Muscle of leg (tissue), 11 donors: ENCODE data around the gene FAM174C. TPM values are rescaled to one million over a fixed set of nuclear protein-coding genes. Genes with fewer than 3 reads are reported as not detected.

Experiments
- DNase-seq: peaks from one replicate; pipeline ENCODE4 v3.0.0; 2013
- H3K27ac ChIP-seq: one replicate; pipeline ENCODE4 v1.5.1; 2013; ENCODE audit warnings: mild to moderate bottlenecking, low read length, control low read depth
- H3K27me3 ChIP-seq: one replicate; pipeline ENCODE4 v1.6.1; 2013; ENCODE audit warnings: low read length; ENCODE audit not compliant: control insufficient read depth, insufficient read depth
- H3K36me3 ChIP-seq: one replicate; pipeline ENCODE4 v1.6.1; 2013; ENCODE audit warnings: low read length; ENCODE audit not compliant: control insufficient read depth, insufficient read depth
- H3K4me1 ChIP-seq: one replicate; pipeline ENCODE4 v1.6.1; 2013; ENCODE audit warnings: low read length; ENCODE audit not compliant: control insufficient read depth, insufficient read depth
- H3K4me3 ChIP-seq: one replicate; pipeline ENCODE4 v1.5.1; 2013; ENCODE audit warnings: low read length, control low read depth
- H3K9me3 ChIP-seq: replicated peaks from 2 replicates; pipeline ENCODE4 v1.6.1; 2013; ENCODE audit warnings: low read depth, low read length; ENCODE audit not compliant: control insufficient read depth
- WGBS: methylation state at CpG from one replicate; pipeline ENCODE4 v1.1.5; 2013; ENCODE audit warnings: missing lambda C conversion rate; ENCODE audit not compliant: insufficient coverage; 5-methylcytosine and 5-hydroxymethylcytosine counted together
- polyA plus RNA-seq, 8 donors: library from polyadenylated mRNA; unstranded; fragments of 120-200 nt; gene quantifications; one replicate each; pipeline versions ENCODE4 v1.2.1 to v1.2.3, GENCODE V29; 2013; ENCODE audit warnings: inconsistent platforms in 1 of 8, low replicate concordance in 1 of 8; ENCODE audit not compliant: insufficient read length in 8 of 8, insufficient read depth in 1 of 8
- total RNA-seq: library from RNA; stranded (reverse); fragments of 120-200 nt; gene quantifications from one replicate; pipeline ENCODE4 v1.2.4, GENCODE V29; 2013

Gene FAM174C
- total and polyA plus RNA-seq, 9 donors: 11.6 to 17.8 (median 15.1) TPM

GRCh38 chr19:1293782-1294604, 18.7 kb downstream of the FAM174C start:
- Histone ChIP-seq H3K27me3 (peaks cover 29% of the 10 kb centered on the region), H3K9me3 (no peaks in the 10 kb centered on the region), H3K36me3 (no peaks in the 10 kb centered on the region), H3K27ac (no peak overlapping the region), H3K4me1 (peaks cover 18% of the 10 kb centered on the region), H3K4me3 (no peak overlapping the region)
- DNase-seq: no peak
- WGBS: 63% methylated on average over 26 of the region's 35 CpGs

- WGBS: 76% methylated on average over 7 of the region's 14 CpGs
- Histone ChIP-seq H3K4me3 (no peak overlapping the region), H3K36me3 (no peaks in the 10 kb centered on the region), H3K27me3 (peaks cover 24% of the 10 kb centered on the region), H3K9me3 (no peaks in the 10 kb centered on the region), H3K27ac (no peak overlapping the region), H3K4me1 (peaks cover 18% of the 10 kb centered on the region)
- DNase-seq: no peak
These were observed 19.4 kb downstream of the FAM174C start for GRCh38 chr19:1294688-1295087.

DNA sequence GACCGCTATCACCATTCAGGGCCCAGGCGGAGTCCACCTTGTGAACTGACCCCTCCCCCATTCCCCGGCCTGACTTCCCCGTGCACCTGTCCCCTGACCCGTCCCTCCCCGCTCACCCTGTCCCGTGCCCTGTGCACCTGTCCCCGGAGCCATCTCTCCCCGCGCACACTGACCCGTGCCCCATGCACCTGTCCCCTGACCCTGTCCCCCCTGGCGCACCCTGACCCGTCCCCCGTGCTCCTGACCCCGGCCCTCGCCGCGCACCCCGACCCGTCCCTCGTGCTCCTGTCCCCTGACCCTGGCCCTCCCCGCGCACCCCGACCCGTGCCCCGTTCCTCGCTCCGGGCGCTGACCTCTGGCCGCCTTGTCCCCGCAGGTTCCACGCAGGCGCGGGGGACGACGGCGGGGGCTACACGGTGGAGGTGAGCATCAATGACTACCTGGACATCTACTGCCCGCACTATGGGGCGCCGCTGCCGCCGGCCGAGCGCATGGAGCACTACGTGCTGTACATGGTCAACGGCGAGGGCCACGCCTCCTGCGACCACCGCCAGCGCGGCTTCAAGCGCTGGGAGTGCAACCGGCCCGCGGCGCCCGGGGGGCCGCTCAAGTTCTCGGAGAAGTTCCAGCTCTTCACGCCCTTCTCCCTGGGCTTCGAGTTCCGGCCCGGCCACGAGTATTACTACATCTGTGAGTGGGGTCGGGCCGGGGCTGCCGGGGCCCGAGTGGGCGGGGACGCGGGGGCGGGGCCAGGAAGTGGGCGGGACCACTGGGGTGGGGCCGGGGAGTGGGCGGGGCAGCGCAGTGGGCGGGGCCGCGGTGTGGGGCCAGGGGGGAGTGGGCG, 20.1 kb downstream of the FAM174C start:
- Histone ChIP-seq H3K27ac (no peak overlapping the region), H3K36me3 (no peaks in the 10 kb centered on the region), H3K4me3 (no peak overlapping the region), H3K4me1 (peaks cover 18% of the 10 kb centered on the region), H3K27me3 (peaks cover 24% of the 10 kb centered on the region), H3K9me3 (no peaks in the 10 kb centered on the region)
- peak; percentile 52 for DNase-seq
- 17% methylated on average over 64 of the region's 82 CpGs for WGBS

GRCh38 chr19:1296078-1296477, 20.7 kb downstream of the FAM174C start:
- no peak overlapping the region for H3K27ac ChIP-seq
- WGBS: 72% methylated on average over 5 of the region's 13 CpGs
- no peak for DNase-seq
- H3K4me3 ChIP-seq: no peak overlapping the region
- no peaks in the 10 kb centered on the region for H3K36me3 ChIP-seq
- H3K27me3 ChIP-seq: peaks cover 22% of the 10 kb centered on the region
- peaks cover 18% of the 10 kb centered on the region for H3K4me1 ChIP-seq
- H3K9me3 ChIP-seq: no peaks in the 10 kb centered on the region

DNA sequence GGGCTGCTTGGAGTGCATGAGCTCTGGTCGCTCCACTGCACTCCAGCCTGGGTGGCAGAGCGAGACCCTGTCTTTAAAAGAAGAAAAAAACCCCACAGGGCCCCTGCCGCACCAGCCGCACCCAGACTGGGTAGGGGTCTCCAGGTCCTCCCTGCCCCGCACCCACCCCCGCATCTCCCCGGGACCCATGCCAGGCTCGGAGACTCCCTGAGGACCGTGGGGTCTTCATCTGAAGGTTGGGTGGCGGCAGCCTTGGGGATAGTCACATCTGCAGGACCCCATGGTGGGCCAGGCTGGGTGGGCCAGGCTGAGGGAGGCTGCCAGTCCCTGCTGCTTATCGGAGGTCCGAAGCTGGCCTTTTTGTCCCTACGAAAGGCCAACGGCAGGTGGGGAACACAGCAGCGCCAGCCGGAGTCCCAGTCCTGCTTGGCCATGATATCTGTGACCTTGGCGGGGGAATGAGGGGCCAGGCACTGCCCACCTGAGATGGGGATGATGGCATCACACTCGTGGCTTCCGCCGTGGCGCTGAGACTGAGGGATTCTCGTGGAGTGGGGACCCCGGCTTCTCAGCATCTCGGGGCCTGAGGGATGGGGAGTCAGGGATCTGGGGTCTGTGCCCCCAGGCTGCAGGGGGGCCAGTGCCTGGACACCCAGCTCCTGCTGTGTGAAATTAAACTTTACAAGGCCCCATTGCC, 21.4 kb downstream of the FAM174C start:
- Histone ChIP-seq H3K27ac (no peak overlapping the region), H3K36me3 (no peaks in the 10 kb centered on the region), H3K27me3 (peaks cover 21% of the 10 kb centered on the region), H3K4me1 (peaks cover 16% of the 10 kb centered on the region), H3K9me3 (no peaks in the 10 kb centered on the region), H3K4me3 (no peak overlapping the region)
- 86% methylated on average over 20 of the region's 24 CpGs for WGBS
- no peak for DNase-seq

DNA sequence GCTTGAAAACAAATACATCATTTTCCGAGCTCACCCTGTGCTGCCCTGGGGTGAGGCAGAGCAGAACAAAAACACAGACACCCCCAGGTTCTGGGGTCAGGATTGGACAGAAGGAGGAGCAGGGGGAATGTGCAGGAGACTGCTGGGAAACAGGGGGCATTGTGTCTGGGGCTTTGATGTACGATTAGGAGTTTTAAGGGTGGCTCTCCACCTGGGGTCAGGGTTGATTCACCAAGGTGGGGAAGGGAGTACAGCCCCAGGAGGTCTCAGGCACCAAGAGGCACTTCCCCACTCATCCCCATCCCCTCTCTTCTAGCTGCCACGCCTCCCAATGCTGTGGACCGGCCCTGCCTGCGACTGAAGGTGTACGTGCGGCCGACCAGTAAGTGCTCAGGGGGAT, 22.9 kb downstream of the FAM174C start:
- Histone ChIP-seq H3K27ac (no peak overlapping the region), H3K36me3 (no peaks in the 10 kb centered on the region), H3K4me1 (peaks cover 9% of the 10 kb centered on the region), H3K27me3 (peaks cover 21% of the 10 kb centered on the region), H3K9me3 (no peaks in the 10 kb centered on the region), H3K4me3 (no peak overlapping the region)
- no peak for DNase-seq
- 85% methylated on average over 5 of the region's 8 CpGs for WGBS

- Histone ChIP-seq H3K27ac (no peak overlapping the region), H3K27me3 (peaks cover 13% of the 10 kb centered on the region), H3K9me3 (no peaks in the 10 kb centered on the region), H3K36me3 (no peaks in the 10 kb centered on the region), H3K4me1 (peaks cover 8% of the 10 kb centered on the region), H3K4me3 (no peak overlapping the region)
- no peak for DNase-seq
- 83% methylated on average over 28 of the region's 34 CpGs for whole genome bisulfite sequencing
These were observed 24.5 kb downstream of the FAM174C start for GRCh38 chr19:1299801-1300200.

DNA sequence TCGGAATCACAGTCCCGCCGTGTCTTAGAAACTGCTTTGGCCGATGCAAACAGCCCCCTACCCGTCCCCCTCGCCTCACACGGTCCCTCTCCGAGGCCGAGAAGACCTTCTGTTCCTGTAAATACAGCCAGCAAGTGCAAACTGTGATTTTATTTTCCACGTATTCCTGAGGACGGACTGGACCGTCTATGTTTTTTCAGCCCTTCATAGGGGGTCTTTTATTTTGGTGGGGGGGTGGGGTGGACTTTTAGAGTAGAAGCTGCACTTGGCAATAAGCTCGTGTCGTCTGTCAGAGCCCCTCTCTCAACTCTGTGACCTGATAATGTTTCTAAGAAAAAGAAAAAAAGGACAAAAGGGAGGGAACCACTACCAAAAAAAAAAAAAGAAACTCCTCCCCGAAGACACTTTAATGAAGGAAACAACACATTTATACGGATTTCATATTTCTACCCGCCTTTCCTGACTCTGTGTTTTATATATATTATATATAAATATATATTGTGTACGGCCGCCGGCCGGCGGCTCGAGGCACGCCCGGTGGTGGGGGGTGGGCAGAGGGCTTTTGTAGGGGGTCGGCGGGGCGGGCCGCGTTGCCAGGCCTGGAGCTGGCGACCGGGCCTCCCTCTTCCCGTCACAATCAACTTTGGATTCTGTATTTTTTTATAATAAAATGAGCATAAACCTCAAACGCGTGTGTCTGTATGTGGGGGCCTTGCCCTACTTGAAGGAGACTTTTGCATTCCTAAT, 25.6 kb downstream of the FAM174C start:
- WGBS: 85% methylated on average over 11 of the region's 35 CpGs
- DNase-seq: no peak
- H3K4me3 ChIP-seq: no peak overlapping the region
- H3K27me3 ChIP-seq: peaks cover 11% of the 10 kb centered on the region
- no peak overlapping the region for H3K27ac ChIP-seq
- no peaks in the 10 kb centered on the region for H3K9me3 ChIP-seq
- H3K36me3 ChIP-seq: no peaks in the 10 kb centered on the region
- H3K4me1 ChIP-seq: no peaks in the 10 kb centered on the region

GRCh38 chr19:1302533-1303239, 27.4 kb downstream of the FAM174C start:
- no peak overlapping the region for H3K27ac ChIP-seq
- H3K9me3 ChIP-seq: no peaks in the 10 kb centered on the region
- H3K36me3 ChIP-seq: no peaks in the 10 kb centered on the region
- 65% methylated on average over 23 of the region's 36 CpGs for WGBS
- H3K4me3 ChIP-seq: no peak overlapping the region
- no peak for DNase-seq
- peaks cover 11% of the 10 kb centered on the region for H3K27me3 ChIP-seq
- no peaks in the 10 kb centered on the region for H3K4me1 ChIP-seq
